T-helper 22 cell (primary cell): ENCODE results near the gene PRPS1L1.

ENCODE experiments used
- DNase-seq: peaks from one replicate; pipeline ENCODE4 v3.0.0-alpha.2; 2020; ENCODE audit warnings: low read depth

The PRPS1L1 gene

DNA sequence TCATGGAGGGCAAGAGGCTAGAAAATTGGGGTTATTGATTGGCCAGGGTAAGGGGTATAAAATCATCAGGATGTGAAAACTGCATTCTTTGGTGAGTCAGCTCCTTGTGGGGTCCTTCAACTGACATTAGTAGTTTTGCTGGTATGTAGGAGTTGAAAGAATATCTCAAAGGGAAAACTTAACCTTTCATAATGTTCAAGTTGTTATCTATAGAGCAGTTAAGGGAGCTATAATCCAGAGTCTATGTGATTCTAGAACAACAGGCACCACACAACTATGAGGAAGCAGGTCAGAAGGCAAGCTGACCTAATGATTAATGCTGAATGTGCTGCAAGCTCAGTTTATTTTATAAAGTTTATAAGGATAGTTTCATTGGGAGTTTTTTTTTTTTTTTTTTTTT is 13.7 kb downstream of the PRPS1L1 start:
- DNase-seq = no peak

DNA sequence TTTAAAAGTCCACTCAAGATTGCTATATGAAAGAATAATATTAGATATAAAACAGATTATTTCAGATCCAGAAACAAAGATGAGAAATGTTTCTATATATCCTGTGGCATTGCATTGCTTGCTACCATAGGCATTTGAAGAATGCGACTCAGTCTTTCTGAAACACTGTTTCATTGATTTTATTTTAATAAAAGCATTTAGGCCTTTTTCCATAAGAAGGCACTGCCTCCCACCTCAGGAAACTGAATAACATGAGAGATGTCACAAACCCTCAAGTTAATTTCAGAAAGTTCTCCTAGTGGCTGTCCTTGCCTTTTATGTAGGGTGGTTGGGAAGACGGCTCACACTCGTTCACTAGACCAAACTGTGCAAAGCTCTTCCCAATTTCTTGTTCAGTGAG is 23.3 kb downstream of the PRPS1L1 start:
- no peak for DNase-seq

DNA sequence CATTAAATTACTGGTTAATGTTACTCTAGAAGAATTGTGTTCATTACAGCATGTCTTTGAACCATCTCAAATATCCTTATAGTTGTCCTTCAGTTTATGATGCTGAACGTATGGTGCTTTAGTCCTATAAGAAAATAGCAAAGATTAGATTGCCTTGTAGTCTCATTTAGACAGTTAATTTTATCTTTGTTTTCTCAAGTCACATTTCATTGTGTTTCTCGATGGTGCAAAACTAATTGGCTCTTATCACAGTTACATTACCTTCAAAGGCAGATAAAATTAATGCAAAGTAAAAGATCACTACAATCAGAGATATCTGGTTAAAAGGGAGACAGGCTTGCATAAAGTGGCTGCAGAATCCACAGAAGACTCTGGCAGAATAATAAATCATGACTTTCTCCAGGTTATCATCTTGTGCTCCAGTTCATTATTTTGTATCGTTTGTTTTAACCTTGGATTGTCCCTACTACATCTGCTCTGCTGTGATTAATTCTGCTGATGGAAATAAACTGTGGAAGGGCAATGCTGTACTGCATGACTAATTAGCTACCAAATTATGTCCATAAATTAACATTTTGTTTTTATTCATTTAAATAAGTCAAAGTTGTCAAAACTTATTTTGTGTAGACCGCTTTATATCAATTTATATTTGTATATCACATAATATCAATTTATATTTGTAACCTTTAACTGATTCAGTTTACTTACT is 24.2 kb downstream of the PRPS1L1 start:
- no peak for DNase-seq

DNA sequence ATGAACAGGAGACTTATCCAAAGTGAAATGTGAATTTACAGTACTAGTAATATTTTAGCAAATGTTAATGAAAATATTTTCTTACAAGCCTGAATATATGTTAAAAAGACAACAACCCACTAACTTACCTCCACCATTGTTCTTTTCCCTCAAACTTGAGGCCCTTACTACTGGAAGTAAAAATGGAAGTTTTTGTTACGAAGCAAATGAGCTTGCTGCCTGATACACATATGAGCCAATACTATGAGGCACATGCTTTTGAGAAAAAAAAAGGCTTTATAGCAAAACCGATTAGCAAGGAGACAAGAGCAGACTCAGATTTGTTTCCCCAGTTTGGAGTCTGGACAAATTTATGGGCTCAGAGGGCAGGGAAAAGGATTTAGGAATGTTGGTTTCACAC is 29.0 kb downstream of the PRPS1L1 start:
- DNase-seq = no peak

DNA sequence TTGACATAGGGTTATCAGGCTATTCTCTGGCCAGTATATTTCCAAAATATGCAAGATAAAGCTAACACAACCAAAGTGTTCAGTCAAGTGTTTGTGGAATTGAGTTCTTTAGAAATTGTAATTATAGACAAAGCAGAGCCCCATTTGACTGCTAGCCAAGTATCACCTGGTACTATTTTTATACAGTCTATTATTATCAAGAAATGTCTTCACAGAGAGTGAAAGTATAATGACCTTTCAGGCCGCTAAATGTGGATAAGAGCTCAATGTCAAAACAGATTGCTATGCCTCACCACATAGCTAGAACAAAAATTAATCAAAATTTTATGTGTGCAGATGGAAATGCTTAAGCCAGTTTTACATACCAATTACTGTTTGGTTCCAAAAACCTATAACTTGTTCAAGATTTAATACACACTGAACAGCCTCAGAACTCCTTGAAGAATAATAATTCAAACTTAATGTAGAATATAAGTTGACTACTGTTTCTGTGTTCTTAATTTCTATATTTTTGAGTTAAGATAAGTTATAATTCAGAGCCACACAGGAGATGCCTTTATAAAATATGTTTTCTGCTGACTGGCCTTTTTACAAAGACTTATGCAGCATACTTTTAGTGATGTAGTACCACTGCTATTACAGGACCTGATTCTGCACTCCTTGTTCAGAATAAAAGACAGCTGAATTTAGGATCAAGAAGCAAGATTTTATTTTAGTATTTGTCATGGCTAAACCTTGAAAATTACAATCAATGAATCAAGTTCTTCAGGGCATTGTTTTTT is 31.0 kb downstream of the PRPS1L1 start:
- DNase-seq = no peak

DNA sequence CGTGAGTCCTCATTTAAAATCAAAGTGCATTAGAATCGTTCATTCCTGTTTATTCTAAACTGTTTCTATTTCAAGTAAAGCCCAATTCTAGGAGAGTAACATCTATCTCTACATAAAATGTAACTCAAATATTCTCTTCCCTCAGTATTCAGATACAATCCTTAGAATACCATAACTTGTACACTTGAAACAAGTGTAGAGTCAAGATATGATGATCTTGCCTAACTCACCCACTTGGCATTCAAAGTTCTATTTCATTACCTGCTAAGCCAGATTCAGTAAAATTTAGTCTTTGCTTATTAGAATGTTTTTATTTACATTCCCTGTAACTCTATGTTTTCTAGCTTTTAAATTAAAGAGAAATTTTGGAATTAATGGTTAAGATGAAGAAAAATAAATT is 31.6 kb downstream of the PRPS1L1 start:
- DNase-seq = no peak

DNA sequence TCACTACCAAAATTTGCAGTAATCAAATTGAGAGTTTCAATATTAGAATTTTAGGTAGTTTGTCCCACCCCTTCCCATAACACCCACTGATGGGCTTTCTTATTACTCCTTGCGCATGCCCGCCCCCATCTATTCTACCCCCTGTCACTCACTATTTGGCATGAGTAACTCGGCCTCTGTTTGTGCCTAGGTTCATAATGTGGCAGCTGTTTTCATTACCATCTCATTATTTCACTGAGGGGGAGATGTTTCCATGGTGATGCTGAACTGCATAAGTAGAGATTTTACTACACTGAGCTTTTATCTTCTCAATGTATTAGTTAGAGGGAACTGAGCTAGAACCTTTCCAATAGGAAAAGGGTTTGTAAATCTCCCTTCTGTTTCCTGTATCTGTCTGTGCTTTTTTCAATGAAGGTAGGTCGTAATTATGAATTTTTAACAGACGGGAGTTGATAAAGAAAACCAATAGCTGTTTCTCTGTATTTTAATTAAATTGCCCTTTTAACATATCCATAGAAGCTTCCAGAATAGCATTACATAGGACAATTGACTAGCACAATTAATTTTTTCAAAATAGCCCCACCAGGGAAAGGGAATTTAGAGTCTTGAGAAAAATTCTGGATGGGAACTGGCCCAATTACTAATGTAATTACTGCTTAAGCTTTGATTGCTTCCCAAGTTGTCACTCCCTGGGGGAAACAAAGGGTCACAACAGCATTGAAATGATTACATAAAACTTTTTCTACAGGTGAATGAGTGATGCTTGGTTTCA is 33.4 kb downstream of the PRPS1L1 start:
- no peak for DNase-seq

DNA sequence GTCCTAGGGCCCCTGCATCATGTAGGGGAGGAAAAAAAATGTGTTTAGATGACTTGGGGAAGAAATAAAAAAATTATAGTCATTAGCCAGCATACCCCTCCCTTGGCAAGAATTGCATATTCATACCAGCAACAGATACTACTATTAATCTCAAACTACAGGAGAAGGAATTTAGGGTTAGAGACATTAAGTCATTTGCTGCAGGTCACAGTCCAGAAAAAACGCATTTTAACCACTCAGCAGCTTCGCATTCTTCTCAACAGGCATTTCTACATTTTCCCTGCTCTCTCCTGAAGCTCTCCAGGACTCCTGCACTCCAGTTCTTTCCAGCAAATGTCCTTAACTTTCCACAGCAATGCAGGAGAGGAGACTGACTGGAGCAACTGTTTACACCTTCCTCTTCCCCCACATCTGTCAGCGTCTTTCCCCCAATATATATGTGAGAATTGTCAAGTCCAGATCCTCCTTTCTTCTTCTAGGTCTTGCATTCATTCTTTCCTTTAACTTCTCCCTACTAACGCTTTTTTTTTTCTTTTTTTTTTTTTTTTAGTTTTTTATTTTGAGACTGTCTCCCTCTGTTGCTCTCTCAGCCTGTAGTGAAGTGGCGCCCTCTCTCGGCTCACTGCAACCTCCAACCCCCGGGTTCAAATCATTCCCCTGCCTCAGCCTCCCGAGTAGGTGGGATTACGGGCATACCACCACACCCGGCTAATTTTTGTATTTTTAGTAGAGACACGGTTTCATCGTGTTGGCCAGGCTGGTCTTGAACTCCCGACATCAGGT is 35.6 kb downstream of the PRPS1L1 start:
- DNase-seq = no peak

DNA sequence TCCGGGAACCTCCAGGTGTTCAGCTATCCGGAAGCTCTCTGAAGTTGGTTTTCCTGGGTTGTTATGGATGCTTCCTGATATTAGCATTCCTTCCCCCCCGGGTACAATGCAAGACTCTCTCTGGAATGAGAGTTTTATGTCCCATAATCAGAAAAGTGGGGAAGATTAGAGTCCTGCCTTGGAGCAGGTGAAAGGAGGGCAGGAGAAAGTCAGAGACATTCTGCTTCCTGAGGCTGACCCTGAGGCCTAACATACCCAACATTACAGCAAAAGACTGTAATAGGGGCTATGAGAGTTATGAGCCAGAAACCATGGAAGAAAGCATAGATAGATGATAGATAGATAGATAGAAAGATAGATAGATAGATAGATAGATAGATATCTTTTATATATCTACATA is 36.9 kb downstream of the PRPS1L1 start:
- no peak for DNase-seq

DNA sequence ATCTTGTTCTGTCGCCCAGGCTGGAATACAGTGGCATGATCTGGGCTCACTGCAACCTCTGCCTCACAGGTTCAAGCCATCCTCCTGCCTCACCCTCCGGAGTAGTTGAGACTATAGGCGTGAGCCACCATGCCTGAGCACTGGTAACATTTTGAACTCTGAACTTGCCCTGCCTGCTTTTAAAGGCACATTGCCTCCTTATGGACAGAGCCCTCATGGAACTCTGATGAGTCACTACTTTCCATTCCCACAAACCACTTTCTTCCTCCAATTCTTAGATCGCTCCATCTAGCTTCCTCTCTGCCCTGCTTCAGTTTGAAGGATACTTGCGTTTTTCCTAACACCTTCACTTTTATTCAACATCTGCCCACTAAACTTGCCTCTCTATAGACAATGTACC is 38.1 kb downstream of the PRPS1L1 start:
- no peak for DNase-seq

DNA sequence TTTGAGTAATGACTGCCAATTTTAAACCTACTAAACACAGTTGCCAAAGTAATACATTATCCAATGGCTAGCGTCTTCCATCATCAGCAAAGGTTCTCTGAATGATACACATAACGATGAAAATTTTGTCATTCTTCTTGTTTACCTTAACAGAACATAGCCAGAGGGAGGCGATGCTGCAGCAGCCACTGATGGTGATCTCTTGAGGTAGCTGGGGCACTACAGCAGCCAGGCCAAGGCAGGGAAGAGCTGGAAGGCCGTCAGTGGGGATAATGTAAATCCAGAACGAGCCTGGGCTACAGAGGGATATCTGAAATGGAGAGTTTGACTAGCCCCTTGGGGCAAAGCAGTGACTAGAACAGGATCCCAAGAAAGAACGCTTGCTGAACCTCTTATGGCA is 38.8 kb downstream of the PRPS1L1 start:
- no peak for DNase-seq

DNA sequence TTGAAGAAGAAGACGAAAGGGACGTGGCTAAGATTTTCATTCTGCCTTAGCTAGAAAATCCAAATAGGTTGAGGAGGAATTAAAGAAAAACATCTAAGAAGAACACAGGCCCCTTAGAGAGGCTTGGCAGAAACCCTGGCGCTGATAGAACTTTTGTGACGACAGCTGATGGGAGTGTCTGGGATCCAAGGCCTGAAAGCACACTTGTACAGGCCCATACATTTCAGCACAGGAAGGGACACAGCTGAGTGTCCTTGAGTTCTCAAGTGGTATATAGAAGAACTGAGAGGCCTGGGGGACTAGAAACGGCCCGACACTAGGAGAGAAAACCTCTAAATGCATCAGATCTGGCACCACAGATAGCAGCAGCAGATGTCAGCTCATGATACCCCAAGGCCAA is 39.5 kb downstream of the PRPS1L1 start:
- DNase-seq = no peak

DNA sequence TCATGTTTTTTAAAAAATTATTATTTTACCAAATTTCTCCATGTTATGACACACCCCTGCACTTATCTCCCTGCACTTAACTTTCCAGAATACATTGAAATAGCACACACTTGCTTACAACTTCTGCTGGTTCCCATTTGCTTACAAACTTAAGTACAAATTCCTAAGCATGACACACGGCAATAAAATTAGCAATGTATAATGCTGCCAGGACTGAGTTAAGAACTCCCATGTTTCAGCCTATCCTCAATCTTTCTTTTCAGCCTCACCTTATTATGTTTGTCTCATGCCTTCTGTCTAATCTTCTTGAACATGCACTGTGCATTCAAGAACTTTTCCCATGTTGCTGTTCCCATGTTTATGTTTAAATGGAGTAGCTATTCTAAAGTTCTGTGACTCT is 40.8 kb downstream of the PRPS1L1 start:
- DNase-seq = no peak

DNA sequence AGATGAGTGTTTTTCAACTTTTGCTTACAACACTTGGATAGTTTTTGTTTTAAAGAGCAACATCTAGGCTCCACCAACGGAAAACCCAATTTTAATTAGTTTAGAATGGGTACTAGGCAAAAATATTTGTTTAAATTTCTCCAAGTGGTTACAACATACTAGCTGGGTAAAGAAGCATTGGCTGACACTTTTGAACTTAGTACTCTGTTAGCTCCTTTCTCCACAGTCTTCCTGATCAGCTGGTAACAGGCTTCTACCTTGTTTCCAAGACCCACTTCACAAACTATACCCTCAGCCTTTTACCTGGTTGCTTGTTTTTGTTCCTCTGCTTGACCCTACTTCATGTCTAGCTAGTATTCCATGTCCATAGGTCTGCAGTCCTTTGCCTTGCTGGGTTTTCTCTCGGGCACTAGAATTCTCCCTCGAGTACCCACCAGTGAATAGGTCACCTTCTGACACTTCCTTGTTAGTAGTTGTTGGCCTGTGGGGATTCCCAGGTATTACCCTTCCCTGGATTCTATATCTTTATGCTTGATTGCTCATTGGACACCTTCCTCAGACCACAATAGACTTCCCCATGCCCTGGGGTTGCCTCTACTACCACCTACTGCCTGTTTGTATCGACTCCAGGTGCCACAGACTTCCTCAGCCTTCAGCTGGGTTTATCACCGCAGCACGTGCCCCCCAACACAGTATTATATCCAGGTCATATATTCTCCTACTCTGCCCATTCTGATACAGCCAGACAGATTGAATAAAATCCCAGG is 42.0 kb downstream of the PRPS1L1 start:
- DNase-seq = no peak

DNA sequence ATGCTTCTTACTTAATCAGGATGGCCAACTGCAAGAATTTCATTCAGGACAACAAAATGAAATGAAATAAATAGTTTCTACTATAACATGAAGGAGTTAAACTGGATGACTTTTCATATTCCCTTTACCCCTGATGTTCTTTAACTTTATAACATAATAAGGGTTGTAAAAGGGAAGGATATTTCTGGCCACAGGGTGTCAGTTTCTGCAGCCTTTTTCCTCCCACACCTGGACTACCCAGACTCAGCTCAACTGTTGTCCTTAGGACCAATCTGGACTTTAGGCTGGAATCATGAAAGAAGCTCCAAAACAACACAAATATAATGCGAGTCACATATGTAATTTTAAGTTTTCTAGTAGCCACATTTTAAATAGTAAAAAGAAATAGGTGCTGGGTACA is 43.4 kb downstream of the PRPS1L1 start:
- no peak for DNase-seq

DNA sequence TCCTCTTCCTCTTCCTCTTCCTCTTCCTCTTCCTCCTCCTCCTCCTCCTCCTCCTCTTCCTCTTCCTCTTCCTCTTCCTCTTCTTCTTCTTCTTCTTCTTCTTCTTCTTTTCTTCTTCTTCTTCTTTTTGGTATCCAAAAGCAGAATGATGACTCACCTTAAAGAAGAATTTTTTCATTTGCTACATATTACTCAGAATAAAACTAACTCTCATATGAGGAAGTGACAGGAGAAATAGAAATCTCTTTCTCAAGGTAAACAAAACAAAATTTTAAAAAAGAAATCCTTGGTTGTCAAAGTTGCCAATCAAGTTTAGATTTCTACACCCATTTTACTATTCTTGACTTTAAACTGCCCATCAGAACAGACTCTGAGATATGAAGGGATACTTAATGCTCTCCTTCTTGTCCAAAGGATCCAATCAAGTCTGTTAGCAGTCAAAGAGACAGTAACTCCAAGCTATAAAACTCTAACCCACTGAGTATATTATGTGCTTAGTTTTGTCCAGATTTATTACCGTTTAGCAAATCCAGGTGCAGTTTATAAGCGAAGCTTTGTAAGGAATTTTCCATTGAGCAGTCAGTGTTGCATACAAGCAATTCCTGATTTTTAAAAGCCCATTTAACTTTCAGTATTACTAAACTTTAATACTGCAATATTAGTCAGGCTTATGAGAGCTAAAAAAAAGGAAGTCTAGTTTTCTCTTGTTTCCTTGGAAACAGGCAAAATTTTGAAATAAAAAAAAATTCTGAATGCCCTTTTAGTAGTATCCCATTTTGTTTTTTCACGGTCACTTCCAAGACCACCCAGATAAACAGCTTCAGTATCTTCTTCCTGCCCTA is 44.2 kb downstream of the PRPS1L1 start:
- no peak for DNase-seq

DNA sequence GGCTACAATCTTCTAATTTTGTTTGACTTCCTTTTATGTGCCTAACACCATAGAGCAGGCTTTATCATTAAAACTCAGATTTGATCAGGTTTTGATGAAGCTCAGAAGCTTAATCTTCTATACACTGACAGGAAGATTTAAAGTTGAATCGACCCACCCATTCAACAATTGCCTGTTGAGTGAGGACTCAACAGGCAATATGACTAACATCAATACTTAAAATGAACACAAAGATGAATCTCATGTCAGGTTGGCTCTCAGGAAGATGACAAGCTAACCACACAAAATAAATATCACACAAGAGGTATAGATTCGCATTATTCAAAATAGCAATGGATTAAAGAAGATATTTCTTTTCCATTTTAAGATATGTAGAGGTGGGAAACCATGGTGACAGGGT is 50.7 kb downstream of the PRPS1L1 start:
- no peak for DNase-seq
